ENCODE results near the gene RNF183.

RNF183 gene

DNA sequence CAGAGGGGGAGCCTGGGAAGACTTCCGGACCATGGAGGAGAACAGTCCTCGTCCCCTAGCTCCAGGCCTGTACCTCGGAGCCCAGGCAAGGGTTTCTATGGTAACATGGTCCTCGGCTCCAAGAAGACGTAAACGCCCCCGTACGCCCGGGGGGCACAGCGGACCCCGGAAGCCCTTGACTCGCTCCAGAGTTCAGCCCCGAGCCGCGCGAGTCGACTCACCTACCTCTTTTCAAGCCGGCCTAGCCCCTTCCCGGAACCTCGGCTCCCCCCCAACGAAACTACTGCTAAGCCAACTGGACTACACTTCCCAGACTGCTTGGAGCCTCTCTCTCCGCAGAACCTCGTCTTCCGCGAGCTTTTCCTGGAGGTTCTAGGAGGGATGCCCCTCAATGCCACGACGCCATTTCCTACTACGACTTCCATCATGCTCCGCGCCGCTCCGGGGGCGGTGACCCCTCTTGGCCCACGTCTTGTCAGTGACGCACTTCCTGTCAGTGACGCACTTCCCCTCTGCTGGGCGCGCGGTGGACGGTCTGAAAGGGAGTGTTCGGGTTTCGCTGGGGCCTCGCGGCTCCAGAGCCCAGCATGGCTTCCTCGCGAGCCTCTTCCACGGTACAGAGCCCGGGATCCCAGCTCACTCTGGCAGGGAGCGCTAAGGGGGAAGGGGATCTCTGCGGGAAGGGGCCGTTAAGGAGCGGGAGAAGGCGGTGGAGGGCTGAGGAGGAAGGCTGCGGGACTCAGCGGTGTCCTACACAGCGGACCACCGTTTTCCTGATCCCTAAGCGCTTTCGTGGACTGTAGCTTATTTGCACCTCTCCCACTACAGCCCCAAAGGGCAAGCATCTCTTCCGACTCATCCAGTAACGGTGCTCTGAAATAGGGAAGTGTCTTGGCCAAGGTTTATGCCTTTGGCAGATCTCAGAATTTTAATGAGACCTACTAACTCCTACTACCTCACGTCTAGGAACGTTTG, 27.7 kb downstream of the RNF183 start, which contains the start of the genes CDC26 and PRPF4 (continued):
- TF ChIP-seq, protein P1, sequence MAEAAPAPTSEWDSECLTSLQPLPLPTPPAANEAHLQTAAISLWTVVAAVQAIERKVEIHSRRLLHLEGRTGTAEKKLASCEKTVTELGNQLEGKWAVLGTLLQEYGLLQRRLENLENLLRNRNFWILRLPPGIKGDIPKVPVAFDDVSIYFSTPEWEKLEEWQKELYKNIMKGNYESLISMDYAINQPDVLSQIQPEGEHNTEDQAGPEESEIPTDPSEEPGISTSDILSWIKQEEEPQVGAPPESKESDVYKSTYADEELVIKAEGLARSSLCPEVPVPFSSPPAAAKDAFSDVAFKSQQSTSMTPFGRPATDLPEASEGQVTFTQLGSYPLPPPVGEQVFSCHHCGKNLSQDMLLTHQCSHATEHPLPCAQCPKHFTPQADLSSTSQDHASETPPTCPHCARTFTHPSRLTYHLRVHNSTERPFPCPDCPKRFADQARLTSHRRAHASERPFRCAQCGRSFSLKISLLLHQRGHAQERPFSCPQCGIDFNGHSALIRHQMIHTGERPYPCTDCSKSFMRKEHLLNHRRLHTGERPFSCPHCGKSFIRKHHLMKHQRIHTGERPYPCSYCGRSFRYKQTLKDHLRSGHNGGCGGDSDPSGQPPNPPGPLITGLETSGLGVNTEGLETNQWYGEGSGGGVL (tag by site-specific recombination; IDR thresholded peaks at IDR 0.05), result peak; percentile 48; the same call in 1 of the 2 replicates
- TF ChIP-seq IKZF3 (tag by site-specific recombination; IDR thresholded peaks at IDR 0.05) (peak; percentile 68; the same call in 1 of the 2 replicates), ZNF423 (tag by site-specific recombination; IDR thresholded peaks at IDR 0.05) (0 out of 2 replicates have a peak, but pooled peaks have one; percentile 11), ZNF830 (tag by site-specific recombination; IDR thresholded peaks at IDR 0.05; ENCODE audit: low read depth) (no peak), ZBTB20 (tag by site-specific recombination; IDR thresholded peaks at IDR 0.05) (peak; percentile 57; the same call in 1 of the 2 replicates), SP2 (tag by site-specific recombination; IDR thresholded peaks at IDR 0.05) (peak; percentile 95), ZNF341 (tag by site-specific recombination; IDR thresholded peaks at IDR 0.05; ENCODE audit: low read depth) (peak; percentile 95), ZNF335 (tag by site-specific recombination; conservative IDR thresholded peaks at IDR 0.05) (peak; percentile 90), ZNF660 (tag by site-specific recombination; IDR thresholded peaks at IDR 0.05) (0 out of 2 replicates have a peak, but pooled peaks have one; percentile 17), YY1 (tag by site-specific recombination; IDR thresholded peaks at IDR 0.05) (peak; percentile 83), HOXC10 (CRISPR knock-in tag; IDR thresholded peaks at IDR 0.05) (no peak), ZNF24 (tag by site-specific recombination; IDR thresholded peaks at IDR 0.05) (0 out of 2 replicates have a peak, but pooled peaks have one; percentile 14), ZNF555 (tag by site-specific recombination; conservative IDR thresholded peaks at IDR 0.05) (no peak), ZNF776 (tag by site-specific recombination; IDR thresholded peaks at IDR 0.05; ENCODE audit: borderline replicate concordance) (no peak), WT1 (tag by site-specific recombination; IDR thresholded peaks at IDR 0.05) (peak; percentile 50; the same call in 1 of the 2 replicates), ZNF121 (tag by site-specific recombination; IDR thresholded peaks at IDR 0.05) (peak; percentile 53; the same call in 1 of the 2 replicates)
- TF ChIP-seq, protein P2, sequence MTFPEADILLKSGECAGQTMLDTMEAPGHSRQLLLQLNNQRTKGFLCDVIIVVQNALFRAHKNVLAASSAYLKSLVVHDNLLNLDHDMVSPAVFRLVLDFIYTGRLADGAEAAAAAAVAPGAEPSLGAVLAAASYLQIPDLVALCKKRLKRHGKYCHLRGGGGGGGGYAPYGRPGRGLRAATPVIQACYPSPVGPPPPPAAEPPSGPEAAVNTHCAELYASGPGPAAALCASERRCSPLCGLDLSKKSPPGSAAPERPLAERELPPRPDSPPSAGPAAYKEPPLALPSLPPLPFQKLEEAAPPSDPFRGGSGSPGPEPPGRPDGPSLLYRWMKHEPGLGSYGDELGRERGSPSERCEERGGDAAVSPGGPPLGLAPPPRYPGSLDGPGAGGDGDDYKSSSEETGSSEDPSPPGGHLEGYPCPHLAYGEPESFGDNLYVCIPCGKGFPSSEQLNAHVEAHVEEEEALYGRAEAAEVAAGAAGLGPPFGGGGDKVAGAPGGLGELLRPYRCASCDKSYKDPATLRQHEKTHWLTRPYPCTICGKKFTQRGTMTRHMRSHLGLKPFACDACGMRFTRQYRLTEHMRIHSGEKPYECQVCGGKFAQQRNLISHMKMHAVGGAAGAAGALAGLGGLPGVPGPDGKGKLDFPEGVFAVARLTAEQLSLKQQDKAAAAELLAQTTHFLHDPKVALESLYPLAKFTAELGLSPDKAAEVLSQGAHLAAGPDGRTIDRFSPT (tag by site-specific recombination; IDR thresholded peaks at IDR 0.05), result peak; percentile 64; the same call in 1 of the 2 replicates
- TF ChIP-seq, protein P3, sequence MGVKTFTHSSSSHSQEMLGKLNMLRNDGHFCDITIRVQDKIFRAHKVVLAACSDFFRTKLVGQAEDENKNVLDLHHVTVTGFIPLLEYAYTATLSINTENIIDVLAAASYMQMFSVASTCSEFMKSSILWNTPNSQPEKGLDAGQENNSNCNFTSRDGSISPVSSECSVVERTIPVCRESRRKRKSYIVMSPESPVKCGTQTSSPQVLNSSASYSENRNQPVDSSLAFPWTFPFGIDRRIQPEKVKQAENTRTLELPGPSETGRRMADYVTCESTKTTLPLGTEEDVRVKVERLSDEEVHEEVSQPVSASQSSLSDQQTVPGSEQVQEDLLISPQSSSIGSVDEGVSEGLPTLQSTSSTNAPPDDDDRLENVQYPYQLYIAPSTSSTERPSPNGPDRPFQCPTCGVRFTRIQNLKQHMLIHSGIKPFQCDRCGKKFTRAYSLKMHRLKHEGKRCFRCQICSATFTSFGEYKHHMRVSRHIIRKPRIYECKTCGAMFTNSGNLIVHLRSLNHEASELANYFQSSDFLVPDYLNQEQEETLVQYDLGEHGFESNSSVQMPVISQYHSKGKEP (tag by site-specific recombination; IDR thresholded peaks at IDR 0.05), result no peak
- TF ChIP-seq, protein P4, sequence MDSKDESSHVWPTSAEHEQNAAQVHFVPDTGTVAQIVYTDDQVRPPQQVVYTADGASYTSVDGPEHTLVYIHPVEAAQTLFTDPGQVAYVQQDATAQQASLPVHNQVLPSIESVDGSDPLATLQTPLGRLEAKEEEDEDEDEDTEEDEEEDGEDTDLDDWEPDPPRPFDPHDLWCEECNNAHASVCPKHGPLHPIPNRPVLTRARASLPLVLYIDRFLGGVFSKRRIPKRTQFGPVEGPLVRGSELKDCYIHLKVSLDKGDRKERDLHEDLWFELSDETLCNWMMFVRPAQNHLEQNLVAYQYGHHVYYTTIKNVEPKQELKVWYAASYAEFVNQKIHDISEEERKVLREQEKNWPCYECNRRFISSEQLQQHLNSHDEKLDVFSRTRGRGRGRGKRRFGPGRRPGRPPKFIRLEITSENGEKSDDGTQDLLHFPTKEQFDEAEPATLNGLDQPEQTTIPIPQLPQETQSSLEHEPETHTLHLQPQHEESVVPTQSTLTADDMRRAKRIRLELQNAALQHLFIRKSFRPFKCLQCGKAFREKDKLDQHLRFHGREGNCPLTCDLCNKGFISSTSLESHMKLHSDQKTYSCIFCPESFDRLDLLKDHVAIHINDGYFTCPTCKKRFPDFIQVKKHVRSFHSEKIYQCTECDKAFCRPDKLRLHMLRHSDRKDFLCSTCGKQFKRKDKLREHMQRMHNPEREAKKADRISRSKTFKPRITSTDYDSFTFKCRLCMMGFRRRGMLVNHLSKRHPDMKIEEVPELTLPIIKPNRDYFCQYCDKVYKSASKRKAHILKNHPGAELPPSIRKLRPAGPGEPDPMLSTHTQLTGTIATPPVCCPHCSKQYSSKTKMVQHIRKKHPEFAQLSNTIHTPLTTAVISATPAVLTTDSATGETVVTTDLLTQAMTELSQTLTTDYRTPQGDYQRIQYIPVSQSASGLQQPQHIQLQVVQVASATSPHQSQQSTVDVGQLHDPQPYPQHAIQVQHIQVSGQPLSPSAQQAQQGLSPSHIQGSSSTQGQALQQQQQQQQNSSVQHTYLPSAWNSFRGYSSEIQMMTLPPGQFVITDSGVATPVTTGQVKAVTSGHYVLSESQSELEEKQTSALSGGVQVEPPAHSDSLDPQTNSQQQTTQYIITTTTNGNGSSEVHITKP (tag by site-specific recombination; IDR thresholded peaks at IDR 0.05), result peak; percentile 85
- TF ChIP-seq, protein P5, sequence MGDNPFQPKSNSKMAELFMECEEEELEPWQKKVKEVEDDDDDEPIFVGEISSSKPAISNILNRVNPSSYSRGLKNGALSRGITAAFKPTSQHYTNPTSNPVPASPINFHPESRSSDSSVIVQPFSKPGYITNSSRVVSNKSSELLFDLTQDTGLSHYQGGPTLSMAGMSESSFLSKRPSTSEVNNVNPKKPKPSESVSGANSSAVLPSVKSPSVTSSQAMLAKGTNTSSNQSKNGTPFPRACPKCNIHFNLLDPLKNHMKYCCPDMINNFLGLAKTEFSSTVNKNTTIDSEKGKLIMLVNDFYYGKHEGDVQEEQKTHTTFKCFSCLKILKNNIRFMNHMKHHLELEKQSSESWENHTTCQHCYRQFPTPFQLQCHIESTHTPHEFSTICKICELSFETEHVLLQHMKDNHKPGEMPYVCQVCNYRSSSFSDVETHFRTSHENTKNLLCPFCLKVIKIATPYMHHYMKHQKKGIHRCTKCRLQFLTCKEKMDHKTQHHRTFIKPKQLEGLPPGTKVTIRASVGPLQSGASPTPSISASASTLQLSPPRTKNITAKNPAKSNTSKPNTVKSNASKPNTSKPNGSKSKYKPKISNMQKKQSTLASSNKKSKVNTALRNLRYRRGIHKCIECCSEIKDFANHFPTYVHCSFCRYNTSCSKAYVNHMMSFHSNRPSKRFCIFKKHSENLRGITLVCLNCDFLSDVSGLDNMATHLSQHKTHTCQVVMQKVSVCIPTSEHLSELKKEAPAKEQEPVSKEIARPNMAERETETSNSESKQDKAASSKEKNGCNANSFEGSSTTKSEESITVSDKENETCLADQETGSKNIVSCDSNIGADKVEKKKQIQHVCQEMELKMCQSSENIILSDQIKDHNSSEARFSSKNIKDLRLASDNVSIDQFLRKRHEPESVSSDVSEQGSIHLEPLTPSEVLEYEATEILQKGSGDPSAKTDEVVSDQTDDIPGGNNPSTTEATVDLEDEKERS (tag by site-specific recombination; IDR thresholded peaks at IDR 0.05), result no peak
- TF ChIP-seq, protein P6, sequence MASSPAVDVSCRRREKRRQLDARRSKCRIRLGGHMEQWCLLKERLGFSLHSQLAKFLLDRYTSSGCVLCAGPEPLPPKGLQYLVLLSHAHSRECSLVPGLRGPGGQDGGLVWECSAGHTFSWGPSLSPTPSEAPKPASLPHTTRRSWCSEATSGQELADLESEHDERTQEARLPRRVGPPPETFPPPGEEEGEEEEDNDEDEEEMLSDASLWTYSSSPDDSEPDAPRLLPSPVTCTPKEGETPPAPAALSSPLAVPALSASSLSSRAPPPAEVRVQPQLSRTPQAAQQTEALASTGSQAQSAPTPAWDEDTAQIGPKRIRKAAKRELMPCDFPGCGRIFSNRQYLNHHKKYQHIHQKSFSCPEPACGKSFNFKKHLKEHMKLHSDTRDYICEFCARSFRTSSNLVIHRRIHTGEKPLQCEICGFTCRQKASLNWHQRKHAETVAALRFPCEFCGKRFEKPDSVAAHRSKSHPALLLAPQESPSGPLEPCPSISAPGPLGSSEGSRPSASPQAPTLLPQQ (tag by site-specific recombination; IDR thresholded peaks at IDR 0.05), result peak; percentile 40; the same call in 1 of the 2 replicates
- TF ChIP-seq, protein P7, sequence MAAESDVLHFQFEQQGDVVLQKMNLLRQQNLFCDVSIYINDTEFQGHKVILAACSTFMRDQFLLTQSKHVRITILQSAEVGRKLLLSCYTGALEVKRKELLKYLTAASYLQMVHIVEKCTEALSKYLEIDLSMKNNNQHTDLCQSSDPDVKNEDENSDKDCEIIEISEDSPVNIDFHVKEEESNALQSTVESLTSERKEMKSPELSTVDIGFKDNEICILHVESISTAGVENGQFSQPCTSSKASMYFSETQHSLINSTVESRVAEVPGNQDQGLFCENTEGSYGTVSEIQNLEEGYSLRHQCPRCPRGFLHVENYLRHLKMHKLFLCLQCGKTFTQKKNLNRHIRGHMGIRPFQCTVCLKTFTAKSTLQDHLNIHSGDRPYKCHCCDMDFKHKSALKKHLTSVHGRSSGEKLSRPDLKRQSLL (tag by site-specific recombination; IDR thresholded peaks at IDR 0.05), result no peak

Data from HEK293 (cell line).